ENCODE measurements around the gene HDX.
"Not testable (repeated sequence)": the region's sequence is repeated elsewhere in the genome, so short reads cannot be mapped to it uniquely, and the experiment has no call there.

Gene HDX

DNA sequence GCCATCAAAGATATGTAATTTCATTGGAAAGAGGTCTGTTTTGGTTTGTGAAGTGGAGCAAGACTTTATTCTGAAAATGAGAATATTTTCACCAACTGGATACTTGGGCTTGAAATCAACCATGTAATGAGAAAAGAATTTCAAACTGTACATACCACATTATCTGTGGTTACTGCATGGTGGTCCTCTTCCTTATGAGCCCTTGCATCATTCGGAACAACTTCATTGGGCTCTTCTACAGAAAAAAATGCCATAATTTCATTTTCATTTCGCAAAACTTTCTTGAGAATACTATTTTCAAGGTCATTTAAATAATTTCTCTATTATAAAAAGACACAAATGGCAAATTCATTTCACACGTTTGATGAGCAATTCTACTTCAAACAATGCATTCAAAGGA is 165.6 kb downstream of the HDX start:
- H3K36me3 ChIP-seq (ENCODE audit: control insufficient read depth in 1 of 2, insufficient read depth in 2 of 2, low read length in 2 of 2): no peaks in the 10 kb centered on the region
- no peak overlapping the region for H3K27ac ChIP-seq (ENCODE audit: low read length)
- H3K4me1 ChIP-seq (ENCODE audit: control insufficient read depth in 1 of 2, insufficient read depth in 2 of 2, low read length in 2 of 2): no peaks in the 10 kb centered on the region
- no peaks in the 10 kb centered on the region for H3K9me3 ChIP-seq (ENCODE audit: control insufficient read depth in 1 of 2, low read length in 2 of 2)
- H3K27me3 ChIP-seq (ENCODE audit: low read depth, low read length): no peaks in the 10 kb centered on the region
- H3K4me3 ChIP-seq (ENCODE audit: low read depth in 1 of 2, low read length in 2 of 2): no peak overlapping the region

DNA sequence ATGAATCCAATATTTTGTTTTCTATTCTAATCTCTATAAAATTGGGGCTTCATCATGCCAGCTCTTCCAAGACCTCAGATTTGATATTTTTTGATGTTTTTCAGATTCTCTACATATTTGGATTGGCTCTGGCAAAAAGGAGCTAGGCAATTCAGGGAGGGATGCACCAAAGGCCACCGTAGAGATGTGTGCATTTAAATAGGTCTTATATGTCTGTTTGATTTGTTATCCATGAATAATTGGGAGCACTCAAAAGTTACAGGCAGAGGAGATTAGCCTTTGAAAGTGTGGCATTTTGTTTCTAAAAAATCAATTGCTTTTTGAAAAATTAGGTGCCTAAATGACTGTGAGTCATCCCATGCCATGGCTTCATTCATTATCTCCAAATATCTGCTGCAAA is 167.1 kb downstream of the HDX start:
- Histone ChIP-seq H3K4me1 (ENCODE audit: control insufficient read depth in 1 of 2, insufficient read depth in 2 of 2, low read length in 2 of 2) (no peaks in the 10 kb centered on the region), H3K4me3 (ENCODE audit: low read depth in 1 of 2, low read length in 2 of 2) (no peak overlapping the region), H3K9me3 (ENCODE audit: control insufficient read depth in 1 of 2, low read length in 2 of 2) (no peaks in the 10 kb centered on the region), H3K36me3 (ENCODE audit: control insufficient read depth in 1 of 2, insufficient read depth in 2 of 2, low read length in 2 of 2) (no peaks in the 10 kb centered on the region), H3K27ac (ENCODE audit: low read length) (no peak overlapping the region), H3K27me3 (ENCODE audit: low read depth, low read length) (no peaks in the 10 kb centered on the region)

DNA sequence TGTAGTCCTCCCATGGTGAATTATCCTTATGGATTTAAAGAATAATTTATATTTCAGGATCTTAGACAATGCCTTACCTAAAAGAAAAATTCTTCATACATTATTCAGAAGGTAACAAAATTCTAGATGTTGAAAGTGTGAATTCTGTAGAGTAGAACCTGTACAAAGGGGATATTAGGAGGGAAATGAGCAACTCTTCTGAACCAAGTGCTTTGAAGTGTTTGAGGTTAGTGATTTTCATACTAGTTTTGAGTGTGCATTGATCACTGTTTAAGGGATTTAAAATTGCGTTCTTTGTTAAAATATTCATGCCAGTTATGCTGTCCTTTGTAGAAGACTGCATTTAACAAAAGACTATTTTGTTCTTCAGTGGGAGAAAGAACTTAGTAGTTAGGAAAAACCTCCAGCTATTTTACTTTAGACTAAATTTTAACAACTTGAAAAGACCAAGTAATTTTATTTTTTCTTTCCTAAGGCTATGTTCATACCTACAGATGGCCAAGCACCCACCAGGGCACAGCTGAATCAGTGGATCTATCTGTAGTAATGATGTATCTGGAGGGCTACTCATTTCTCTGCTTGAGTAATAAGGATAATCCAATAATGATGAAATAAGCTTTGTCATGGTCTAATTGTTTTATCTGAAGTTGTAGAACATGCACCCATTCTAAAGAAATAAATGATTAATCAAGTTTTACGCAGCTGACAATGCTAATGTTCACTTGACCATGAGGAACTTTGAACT is 180.0 kb downstream of the HDX start:
- H3K36me3 ChIP-seq (ENCODE audit: control insufficient read depth in 1 of 2, insufficient read depth in 2 of 2, low read length in 2 of 2): no peaks in the 10 kb centered on the region
- no peaks in the 10 kb centered on the region for H3K9me3 ChIP-seq (ENCODE audit: control insufficient read depth in 1 of 2, low read length in 2 of 2)
- no peak overlapping the region for H3K27ac ChIP-seq (ENCODE audit: low read length)
- no peak overlapping the region for H3K4me3 ChIP-seq (ENCODE audit: low read depth in 1 of 2, low read length in 2 of 2)
- no peaks in the 10 kb centered on the region for H3K4me1 ChIP-seq (ENCODE audit: control insufficient read depth in 1 of 2, insufficient read depth in 2 of 2, low read length in 2 of 2)
- no peaks in the 10 kb centered on the region for H3K27me3 ChIP-seq (ENCODE audit: low read depth, low read length)

- H3K27me3 ChIP-seq (ENCODE audit: low read depth, low read length): no peaks in the 10 kb centered on the region
These were observed 181.6 kb downstream of the HDX start for GRCh38 chrX:84320614-84321013.

DNA sequence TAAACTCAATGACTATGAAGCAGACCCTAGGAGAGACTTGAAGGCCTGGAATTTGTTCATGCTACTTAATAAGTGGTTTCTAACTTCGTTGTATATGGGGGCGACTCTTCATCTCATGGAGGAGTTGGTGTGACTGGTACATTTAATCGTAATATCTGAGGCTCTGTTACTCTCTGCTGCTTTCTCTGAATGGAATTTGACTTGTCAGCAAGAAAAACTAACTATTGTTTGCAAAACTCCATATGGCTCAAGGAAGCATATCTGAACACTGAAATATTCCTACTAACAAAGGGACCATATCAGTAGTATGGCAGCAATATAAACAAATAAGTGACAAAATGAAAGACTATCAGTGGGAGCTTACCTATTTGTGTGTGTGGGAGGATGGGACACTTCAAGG is 182.2 kb downstream of the HDX start:
- Histone ChIP-seq H3K36me3 (ENCODE audit: control insufficient read depth in 1 of 2, insufficient read depth in 2 of 2, low read length in 2 of 2) (no peaks in the 10 kb centered on the region), H3K4me1 (ENCODE audit: control insufficient read depth in 1 of 2, insufficient read depth in 2 of 2, low read length in 2 of 2) (no peaks in the 10 kb centered on the region), H3K27me3 (ENCODE audit: low read depth, low read length) (no peaks in the 10 kb centered on the region), H3K27ac (ENCODE audit: low read length) (no peak overlapping the region), H3K9me3 (ENCODE audit: control insufficient read depth in 1 of 2, low read length in 2 of 2) (peaks cover 0 to 1% of the 10 kb centered on the region in 2 donors), H3K4me3 (ENCODE audit: low read depth in 1 of 2, low read length in 2 of 2) (no peak overlapping the region)

More at GRCh38 chrX:84320614-84321013, 181.6 kb downstream of the HDX start:
- no peaks in the 10 kb centered on the region for H3K4me1 ChIP-seq (ENCODE audit: control insufficient read depth in 1 of 2, insufficient read depth in 2 of 2, low read length in 2 of 2)
- no peaks in the 10 kb centered on the region for H3K36me3 ChIP-seq (ENCODE audit: control insufficient read depth in 1 of 2, insufficient read depth in 2 of 2, low read length in 2 of 2)
- no peak overlapping the region for H3K4me3 ChIP-seq (ENCODE audit: low read depth in 1 of 2, low read length in 2 of 2)
- H3K9me3 ChIP-seq (ENCODE audit: control insufficient read depth in 1 of 2, low read length in 2 of 2): no peaks in the 10 kb centered on the region
- H3K27ac ChIP-seq (ENCODE audit: low read length): no peak overlapping the region

DNA sequence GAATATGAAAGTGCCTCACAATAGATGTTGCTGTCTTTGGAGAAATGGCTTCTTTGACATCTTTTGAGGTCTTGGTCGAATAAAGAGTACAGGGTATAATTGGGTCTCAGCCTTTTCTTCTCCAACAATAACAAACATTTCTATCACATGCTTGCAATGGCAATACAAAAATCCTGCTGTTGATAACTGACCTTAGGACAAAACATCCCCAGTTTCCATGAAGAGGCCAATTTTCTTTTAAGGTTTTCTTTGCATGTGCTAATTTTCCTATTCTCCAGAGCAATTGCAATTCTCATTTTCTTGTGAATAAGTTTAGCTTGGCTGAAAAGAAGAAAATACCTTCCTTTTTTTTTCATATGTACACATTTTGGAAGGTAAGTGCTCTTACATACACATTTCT is 183.6 kb downstream of the HDX start:
- Histone ChIP-seq H3K4me3 (ENCODE audit: low read depth in 1 of 2, low read length in 2 of 2) (no peak overlapping the region), H3K27ac (ENCODE audit: low read length) (no peak overlapping the region), H3K27me3 (ENCODE audit: low read depth, low read length) (no peaks in the 10 kb centered on the region), H3K36me3 (ENCODE audit: control insufficient read depth in 1 of 2, insufficient read depth in 2 of 2, low read length in 2 of 2) (no peaks in the 10 kb centered on the region), H3K9me3 (ENCODE audit: control insufficient read depth in 1 of 2, low read length in 2 of 2) (peaks cover 0 to 3% of the 10 kb centered on the region in 2 donors), H3K4me1 (ENCODE audit: control insufficient read depth in 1 of 2, insufficient read depth in 2 of 2, low read length in 2 of 2) (no peaks in the 10 kb centered on the region)

GRCh38 chrX:84315946-84316345 is 186.3 kb downstream of the HDX start:
- not testable (repeated sequence) for H3K9me3 ChIP-seq (ENCODE audit: control insufficient read depth in 1 of 2, low read length in 2 of 2); H3K4me1 ChIP-seq (ENCODE audit: control insufficient read depth in 1 of 2, insufficient read depth in 2 of 2, low read length in 2 of 2); H3K27me3 ChIP-seq (ENCODE audit: low read depth, low read length); H3K27ac ChIP-seq (ENCODE audit: low read length); H3K36me3 ChIP-seq (ENCODE audit: control insufficient read depth in 1 of 2, insufficient read depth in 2 of 2, low read length in 2 of 2); H3K4me3 ChIP-seq (ENCODE audit: low read depth in 1 of 2, low read length in 2 of 2)
